A549 (cell line): ENCODE results near the gene IPO13. TPM values are rescaled to one million over a fixed set of nuclear protein-coding genes. Genes with fewer than 3 reads are reported as not detected.

Source experiments
- ATAC-seq, 2 experiments: fragments of 200-7000 bp in 1 of 2; fragments of >200 bp in 1 of 2; cut with Nextera tagmentation in 1 of 2; cut with Tn5 transposase in 1 of 2; 3 replicates each; pipeline versions ENCODE4 v1.8.0 to v1.9.1; 2018 to 2020; ENCODE audit warnings: mild to moderate bottlenecking in 1 of 2, moderate library complexity in 1 of 2
- CTCF ChIA-PET: fragments of 300-600 bp; sonication (Branson Sonifier 250); formaldehyde crosslinking; extraction: SDS; loops from one replicate; lab custom pipeline; 2021; ENCODE audit warnings: antibody characterized with exemption, inconsistent platforms; lab: Yijun Ruan, JAX
- POLR2A ChIA-PET: fragments of 350-600 bp; formaldehyde crosslinking; extraction: SDS; loops from one replicate; lab custom pipeline; 2021; ENCODE audit warnings: antibody characterized with exemption, inconsistent platforms; lab: Yijun Ruan, JAX
- DNase-seq, 2 experiments: peaks; one replicate each; pipeline versions ENCODE4 v3.0.0 to v3.0.0-alpha.2; 2011 to 2016; ENCODE audit warnings: low read depth in 1 of 2, low spot score in 1 of 2
- FAIRE-seq: peaks from 2 replicates; lab custom pipeline; 2011; peaks lifted over from hg19 to GRCh38; lab: Jason Lieb, UNC
- H3K27ac ChIP-seq, 2 experiments: fragments of >200 bp; sonication (Bioruptor Twin); formaldehyde crosslinking; 3 replicates each; pipeline ENCODE4 v1.5.1; 2016 to 2017
- H3K4me1 ChIP-seq: fragments of >200 bp; sonication (Bioruptor Twin); formaldehyde crosslinking; 3 replicates; pipeline ENCODE4 v1.6.1; 2016
- H3K4me2 ChIP-seq: fragments of >200 bp; sonication (Bioruptor Twin); formaldehyde crosslinking; 3 replicates; pipeline ENCODE4 v1.6.1; 2016
- H3K4me3 ChIP-seq: fragments of >200 bp; sonication (Bioruptor Twin); formaldehyde crosslinking; 3 replicates; pipeline ENCODE4 v1.5.1; 2016
- H3K9me3 ChIP-seq: fragments of >200 bp; sonication (Bioruptor Twin); formaldehyde crosslinking; 3 replicates; pipeline ENCODE4 v1.6.1; 2016
- BHLHE40 ChIP-seq: IDR thresholded peaks from 2 replicates; pipeline ENCODE4 v1.6.1; 2012; ENCODE audit warnings: low read depth, low read length, inconsistent platforms
- CHD4 ChIP-seq: fragments of 200-600 bp; sonication (generic); IDR thresholded peaks from 2 replicates; pipeline ENCODE4 v1.6.1; 2016; ENCODE audit warnings: antibody characterized with exemption, mild to moderate bottlenecking, borderline replicate concordance
- EHMT2 ChIP-seq: fragments of 200-600 bp; sonication (generic); IDR thresholded peaks from 2 replicates; pipeline ENCODE4 v1.6.1; 2016; ENCODE audit warnings: antibody characterized with exemption, low read depth, mild to moderate bottlenecking, moderate library complexity
- ESRRA ChIP-seq: fragments of 150-350 bp; IDR thresholded peaks from 2 replicates; pipeline ENCODE4 v1.6.1; 2014; ENCODE audit warnings: mild to moderate bottlenecking, low read length, borderline replicate concordance
- FOSL2 ChIP-seq, 2 experiments: fragments of 450-650 bp in 1 of 2; fragments of >200 bp in 1 of 2; sonication (Bioruptor Twin) in 1 of 2; formaldehyde crosslinking; IDR thresholded peaks; 2 replicates each; pipeline versions ENCODE4 v1.5.0 to v1.6.1; 2016 to 2020; ENCODE audit warnings: mild to moderate bottlenecking in 1 of 2, moderate library complexity in 1 of 2
- GATA3 ChIP-seq: IDR thresholded peaks from 2 replicates; pipeline ENCODE4 v1.6.1; 2012; ENCODE audit warnings: borderline replicate concordance
- HEYL ChIP-seq: fragments of 250-450 bp; sonication (Bioruptor Pico); IDR thresholded peaks from 2 replicates; pipeline ENCODE4 v1.8.0; 2021; ENCODE audit warnings: mild to moderate bottlenecking, moderate library complexity
- HOXA7 ChIP-seq: fragments of 250-450 bp; sonication (Bioruptor Pico); IDR thresholded peaks from 2 replicates; pipeline ENCODE4 v1.5.0; 2020; ENCODE audit warnings: mild to moderate bottlenecking, moderate library complexity
- HOXB5 ChIP-seq: fragments of 250-450 bp; sonication (Bioruptor Pico); IDR thresholded peaks from 2 replicates; pipeline ENCODE4 v1.5.0; 2020; ENCODE audit warnings: mild to moderate bottlenecking, moderate library complexity
- JUN ChIP-seq, 2 experiments: fragments of >200 bp; sonication (Bioruptor Twin); formaldehyde crosslinking; IDR thresholded peaks; 2 replicates in 1 of 2; 3 replicates in 1 of 2; pipeline ENCODE4 v1.6.1; 2016 to 2017
- KDM5A ChIP-seq: fragments of 200-600 bp; sonication (generic); IDR thresholded peaks from 2 replicates; pipeline ENCODE4 v1.6.1; 2016; ENCODE audit warnings: antibody characterized with exemption, mild to moderate bottlenecking
- MAFK ChIP-seq: fragments of 450-650 bp; IDR thresholded peaks from 2 replicates; pipeline ENCODE4 v1.6.1; 2014; ENCODE audit not compliant: partially characterized antibody
- POLR2AphosphoS2 ChIP-seq: conservative IDR thresholded peaks from 2 replicates; pipeline ENCODE4 v1.6.1; 2012; ENCODE audit warnings: low read length, improper control_type of control experiment, inconsistent platforms
- RAD21 ChIP-seq, 2 experiments: fragments of >200 bp in 1 of 2; sonication (Bioruptor Twin) in 1 of 2; formaldehyde crosslinking in 1 of 2; IDR thresholded peaks in 1 of 2; conservative IDR thresholded peaks in 1 of 2; 2 replicates in 1 of 2; 3 replicates in 1 of 2; pipeline ENCODE4 v1.6.1; 2012 to 2018; ENCODE audit warnings: inconsistent platforms in 1 of 2
- RCOR1 ChIP-seq: fragments of 150-350 bp; IDR thresholded peaks from 2 replicates; pipeline ENCODE4 v1.6.1; 2014; ENCODE audit warnings: antibody characterized with exemption, low read length, low read depth
- SMC3 ChIP-seq: fragments of >200 bp; sonication (Bioruptor Twin); formaldehyde crosslinking; IDR thresholded peaks from 3 replicates; pipeline ENCODE4 v1.6.1; 2018; ENCODE audit warnings: inconsistent platforms
- ZC3H11A ChIP-seq: fragments of 450-650 bp; IDR thresholded peaks from 2 replicates; pipeline ENCODE4 v1.6.1; 2014; ENCODE audit warnings: antibody characterized with exemption, mild to moderate bottlenecking
- ZNF302 ChIP-seq: fragments of 250-450 bp; sonication (Bioruptor Pico); IDR thresholded peaks from 2 replicates; pipeline ENCODE4 v1.9.0; 2021; ENCODE audit warnings: inconsistent platforms, mild to moderate bottlenecking, moderate library complexity
- ZSCAN20 ChIP-seq: fragments of 250-450 bp; sonication (Bioruptor Pico); IDR thresholded peaks from 2 replicates; pipeline ENCODE4 v1.8.0; 2022; ENCODE audit warnings: mild to moderate bottlenecking, moderate library complexity
- WGBS: methylation state at CpG from one replicate; pipeline ENCODE4 v1.1.6; 2017; ENCODE audit errors: missing lambda C conversion rate; 5-methylcytosine and 5-hydroxymethylcytosine counted together
- polyA plus RNA-seq, 4 experiments: library from polyadenylated mRNA; depleted of rRNA in 3 of 4; stranded (reverse); fragments of >200 nt; fragmentation: RNase III in 1 of 4; extraction: RNeasy Plus Mini Kit Qiagen cat#74134 plus additional on column Dnase treatment in 1 of 4; gene quantifications; 2 replicates in 3 of 4; 3 replicates in 1 of 4; pipeline ENCODE4 v1.2.3, GENCODE V29; 2011 to 2017
- TF ChIP-seq, protein P1 (sequence below): fragments of >200 bp; sonication (Bioruptor Twin); formaldehyde crosslinking; IDR thresholded peaks from 3 replicates; pipeline ENCODE4 v1.5.1; 2016
- TF ChIP-seq, protein P2 (sequence below): IDR thresholded peaks from 2 replicates; pipeline ENCODE4 v1.6.1; 2012
- TF ChIP-seq, protein P3 (sequence below): fragments of 200-600 bp; sonication (generic); IDR thresholded peaks from 2 replicates; pipeline ENCODE4 v1.6.1; 2016; ENCODE audit warnings: antibody characterized with exemption, mild to moderate bottlenecking, moderate library complexity
- TF ChIP-seq, protein P4 (sequence below): IDR thresholded peaks from 2 replicates; pipeline ENCODE4 v1.6.1; 2012; ENCODE audit warnings: low read depth, borderline replicate concordance
- TF ChIP-seq, protein P5 (sequence below): fragments of 450-650 bp; IDR thresholded peaks from 2 replicates; pipeline ENCODE4 v1.6.1; 2014; ENCODE audit warnings: antibody characterized with exemption

The IPO13 gene
- polyA plus RNA-seq, 2 of the 4 experiments (the other 2 are of a cell fraction), result 8.1 to 15.8 TPM

DNA sequence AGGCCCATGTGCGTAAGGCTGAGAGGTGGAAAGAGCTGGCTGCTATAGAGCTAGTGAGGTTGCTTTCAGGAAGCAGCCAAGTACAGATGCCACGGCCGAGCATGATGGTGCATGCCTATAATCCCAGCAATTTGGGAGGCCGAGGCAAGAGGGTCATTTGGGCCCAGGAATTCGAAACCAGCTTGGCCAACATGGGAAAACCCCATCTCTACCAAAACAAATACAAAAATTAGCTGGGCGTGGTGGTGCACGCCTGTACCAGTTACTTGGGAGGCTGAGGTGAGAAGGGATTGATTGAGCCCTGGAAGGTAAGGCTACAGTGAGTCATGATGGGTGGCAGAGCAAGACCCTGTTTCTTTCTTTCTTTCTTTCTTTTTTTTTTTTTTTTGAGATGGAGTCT is 47.3 kb downstream of the IPO13 start:
- FAIRE-seq, result no peak
- CTCF ChIA-PET, result interaction anchor here (0.9 to 5.0 kb wide), 5 partner anchors 11 to 640 kb away, joined by 3 to 51 read pairs (median 12); no protein-coding TSS in a partner anchor
- peaks cover 18% of the 10 kb centered on the region for H3K4me1 ChIP-seq

GRCh38 chr1:43994794-43995790 is 48.3 kb downstream of the IPO13 start:
- Histone ChIP-seq H3K9me3 (no peaks in the 10 kb centered on the region), H3K27ac (no peak overlapping the region), H3K4me1 (peaks cover 16% of the 10 kb centered on the region), H3K4me2 (no peak overlapping the region), H3K4me3 (no peak overlapping the region)
- ChIA-PET CTCF (interaction anchor here (0.6 to 5.0 kb wide), 10 partner anchors 10 to 1722 kb away, joined by 3 to 51 read pairs (median 4); partner anchors contain the start of gene SLC6A9), POLR2A (interaction anchor here (1.0 kb wide), 1 partner anchor 34 kb away, joined by 3 read pairs; no protein-coding TSS in a partner anchor)
- 81% methylated on average over 10 of the region's 15 CpGs for WGBS
- peak; percentile 22 to 66; a peak in 3 of 6 replicates for ATAC-seq
- DNase-seq, result peak; percentile 36 to 53
- no peak for FAIRE-seq
- TF ChIP-seq JUN (IDR thresholded peaks at IDR 0.05) (0 out of 5 replicates have a peak, but pooled peaks of 1 of the 2 experiments have one; percentile 20), RAD21 (conservative IDR thresholded peaks at IDR 0.05 in 1 of 2, IDR thresholded peaks at IDR 0.05 in 1 of 2) (peak; percentile 22 to 51; a peak in 2 of 5 replicates), SMC3 (0 out of 3 replicates have a peak, but pooled peaks have one; percentile 12), CHD4 (no peak), GATA3 (no peak)
- TF ChIP-seq, protein P1, sequence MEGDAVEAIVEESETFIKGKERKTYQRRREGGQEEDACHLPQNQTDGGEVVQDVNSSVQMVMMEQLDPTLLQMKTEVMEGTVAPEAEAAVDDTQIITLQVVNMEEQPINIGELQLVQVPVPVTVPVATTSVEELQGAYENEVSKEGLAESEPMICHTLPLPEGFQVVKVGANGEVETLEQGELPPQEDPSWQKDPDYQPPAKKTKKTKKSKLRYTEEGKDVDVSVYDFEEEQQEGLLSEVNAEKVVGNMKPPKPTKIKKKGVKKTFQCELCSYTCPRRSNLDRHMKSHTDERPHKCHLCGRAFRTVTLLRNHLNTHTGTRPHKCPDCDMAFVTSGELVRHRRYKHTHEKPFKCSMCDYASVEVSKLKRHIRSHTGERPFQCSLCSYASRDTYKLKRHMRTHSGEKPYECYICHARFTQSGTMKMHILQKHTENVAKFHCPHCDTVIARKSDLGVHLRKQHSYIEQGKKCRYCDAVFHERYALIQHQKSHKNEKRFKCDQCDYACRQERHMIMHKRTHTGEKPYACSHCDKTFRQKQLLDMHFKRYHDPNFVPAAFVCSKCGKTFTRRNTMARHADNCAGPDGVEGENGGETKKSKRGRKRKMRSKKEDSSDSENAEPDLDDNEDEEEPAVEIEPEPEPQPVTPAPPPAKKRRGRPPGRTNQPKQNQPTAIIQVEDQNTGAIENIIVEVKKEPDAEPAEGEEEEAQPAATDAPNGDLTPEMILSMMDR, result peak; percentile 27; the same call in 2 of the 3 replicates
- TF ChIP-seq, protein P2, sequence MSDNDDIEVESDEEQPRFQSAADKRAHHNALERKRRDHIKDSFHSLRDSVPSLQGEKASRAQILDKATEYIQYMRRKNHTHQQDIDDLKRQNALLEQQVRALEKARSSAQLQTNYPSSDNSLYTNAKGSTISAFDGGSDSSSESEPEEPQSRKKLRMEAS, result peak; percentile 39; the same call in 1 of the 2 replicates

More for the DNA sequence above, 47.3 kb downstream of the IPO13 start:
- DNase-seq (no peak), ATAC-seq (no peak)
- H3K4me2 ChIP-seq, result no peak overlapping the region
- WGBS, result 89% methylated on average over 7 of the region's 7 CpGs
- TF ChIP-seq ESRRA (no peak), EHMT2 (no peak), BHLHE40 (no peak), JUN (IDR thresholded peaks at IDR 0.05) (no peak), FOSL2 (IDR thresholded peaks at IDR 0.05) (no peak), FOSL2 (CRISPR knock-in tag; IDR thresholded peaks at IDR 0.05) (no peak), HEYL (CRISPR knock-in tag) (no peak), ZC3H11A (no peak), HOXB5 (CRISPR knock-in tag) (no peak), POLR2AphosphoS2 (no peak), KDM5A (no peak), MAFK (no peak), ZNF302 (CRISPR knock-in tag) (no peak), ZSCAN20 (no peak), RCOR1 (no peak), HOXA7 (no peak), RAD21 (conservative IDR thresholded peaks at IDR 0.05 in 1 of 2, IDR thresholded peaks at IDR 0.05 in 1 of 2) (no peak)
- TF ChIP-seq, protein P3, sequence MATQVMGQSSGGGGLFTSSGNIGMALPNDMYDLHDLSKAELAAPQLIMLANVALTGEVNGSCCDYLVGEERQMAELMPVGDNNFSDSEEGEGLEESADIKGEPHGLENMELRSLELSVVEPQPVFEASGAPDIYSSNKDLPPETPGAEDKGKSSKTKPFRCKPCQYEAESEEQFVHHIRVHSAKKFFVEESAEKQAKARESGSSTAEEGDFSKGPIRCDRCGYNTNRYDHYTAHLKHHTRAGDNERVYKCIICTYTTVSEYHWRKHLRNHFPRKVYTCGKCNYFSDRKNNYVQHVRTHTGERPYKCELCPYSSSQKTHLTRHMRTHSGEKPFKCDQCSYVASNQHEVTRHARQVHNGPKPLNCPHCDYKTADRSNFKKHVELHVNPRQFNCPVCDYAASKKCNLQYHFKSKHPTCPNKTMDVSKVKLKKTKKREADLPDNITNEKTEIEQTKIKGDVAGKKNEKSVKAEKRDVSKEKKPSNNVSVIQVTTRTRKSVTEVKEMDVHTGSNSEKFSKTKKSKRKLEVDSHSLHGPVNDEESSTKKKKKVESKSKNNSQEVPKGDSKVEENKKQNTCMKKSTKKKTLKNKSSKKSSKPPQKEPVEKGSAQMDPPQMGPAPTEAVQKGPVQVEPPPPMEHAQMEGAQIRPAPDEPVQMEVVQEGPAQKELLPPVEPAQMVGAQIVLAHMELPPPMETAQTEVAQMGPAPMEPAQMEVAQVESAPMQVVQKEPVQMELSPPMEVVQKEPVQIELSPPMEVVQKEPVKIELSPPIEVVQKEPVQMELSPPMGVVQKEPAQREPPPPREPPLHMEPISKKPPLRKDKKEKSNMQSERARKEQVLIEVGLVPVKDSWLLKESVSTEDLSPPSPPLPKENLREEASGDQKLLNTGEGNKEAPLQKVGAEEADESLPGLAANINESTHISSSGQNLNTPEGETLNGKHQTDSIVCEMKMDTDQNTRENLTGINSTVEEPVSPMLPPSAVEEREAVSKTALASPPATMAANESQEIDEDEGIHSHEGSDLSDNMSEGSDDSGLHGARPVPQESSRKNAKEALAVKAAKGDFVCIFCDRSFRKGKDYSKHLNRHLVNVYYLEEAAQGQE, result no peak
- TF ChIP-seq, protein P4, sequence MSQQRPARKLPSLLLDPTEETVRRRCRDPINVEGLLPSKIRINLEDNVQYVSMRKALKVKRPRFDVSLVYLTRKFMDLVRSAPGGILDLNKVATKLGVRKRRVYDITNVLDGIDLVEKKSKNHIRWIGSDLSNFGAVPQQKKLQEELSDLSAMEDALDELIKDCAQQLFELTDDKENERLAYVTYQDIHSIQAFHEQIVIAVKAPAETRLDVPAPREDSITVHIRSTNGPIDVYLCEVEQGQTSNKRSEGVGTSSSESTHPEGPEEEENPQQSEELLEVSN, result no peak
- TF ChIP-seq, protein P5, sequence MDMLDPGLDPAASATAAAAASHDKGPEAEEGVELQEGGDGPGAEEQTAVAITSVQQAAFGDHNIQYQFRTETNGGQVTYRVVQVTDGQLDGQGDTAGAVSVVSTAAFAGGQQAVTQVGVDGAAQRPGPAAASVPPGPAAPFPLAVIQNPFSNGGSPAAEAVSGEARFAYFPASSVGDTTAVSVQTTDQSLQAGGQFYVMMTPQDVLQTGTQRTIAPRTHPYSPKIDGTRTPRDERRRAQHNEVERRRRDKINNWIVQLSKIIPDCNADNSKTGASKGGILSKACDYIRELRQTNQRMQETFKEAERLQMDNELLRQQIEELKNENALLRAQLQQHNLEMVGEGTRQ, result no peak
- no peaks in the 10 kb centered on the region for H3K9me3 ChIP-seq
- H3K4me3 ChIP-seq, result no peak overlapping the region
- H3K27ac ChIP-seq, result no peak overlapping the region
- POLR2A ChIA-PET, result no interaction called here
